SK-N-SH treated with all-trans-retinoic acid at 6 μM for 48 hours (cell line): ENCODE data around the gene PLBD2.

Experiments used
- ATAC-seq: fragments of 200-7000 bp; cut with Tn5 transposase; 3 replicates; pipeline ENCODE4 v1.9.1; 2020; ENCODE audit warnings: mild to moderate bottlenecking, moderate library complexity
- ARNTL ChIP-seq: fragments of 450-650 bp; formaldehyde crosslinking; IDR thresholded peaks from 2 replicates; pipeline ENCODE4 v1.5.0; 2020; ENCODE audit warnings: low read depth, mild to moderate bottlenecking, moderate library complexity, borderline replicate concordance
- BACH2 ChIP-seq: fragments of 250-450 bp; sonication (Bioruptor Pico); IDR thresholded peaks from 2 replicates; pipeline ENCODE4 v1.9.0; 2021; ENCODE audit warnings: mild to moderate bottlenecking, borderline replicate concordance
- CSDC2 ChIP-seq: fragments of 250-450 bp; sonication (Bioruptor Pico); IDR thresholded peaks from 2 replicates; pipeline ENCODE4 v1.5.0; 2020; ENCODE audit warnings: mild to moderate bottlenecking, moderate library complexity
- ESRRG ChIP-seq: fragments of 250-450 bp; sonication (Bioruptor Pico); IDR thresholded peaks from 2 replicates; pipeline ENCODE4 v1.6.1; 2021; ENCODE audit warnings: mild to moderate bottlenecking
- GLIS3 ChIP-seq: fragments of 250-450 bp; sonication (Bioruptor Pico); IDR thresholded peaks from 2 replicates; pipeline ENCODE4 v1.5.0; 2020; ENCODE audit warnings: mild to moderate bottlenecking, moderate library complexity
- ISL1 ChIP-seq: fragments of 250-450 bp; sonication (Bioruptor Pico); IDR thresholded peaks from 2 replicates; pipeline ENCODE4 v2.1.2; 2022; ENCODE audit warnings: mild to moderate bottlenecking, moderate library complexity
- OSR1 ChIP-seq: fragments of 250-450 bp; sonication (Bioruptor Pico); IDR thresholded peaks from 2 replicates; pipeline ENCODE4 v1.8.0; 2022; ENCODE audit warnings: moderate library complexity, mild to moderate bottlenecking, inconsistent platforms
- PPARA ChIP-seq: fragments of 250-450 bp; sonication (Bioruptor Pico); IDR thresholded peaks from 2 replicates; pipeline ENCODE4 v1.5.0; 2020; ENCODE audit warnings: mild to moderate bottlenecking, borderline replicate concordance
- RARB ChIP-seq: fragments of 250-450 bp; sonication (Bioruptor Pico); IDR thresholded peaks from 2 replicates; pipeline ENCODE4 v1.8.0; 2021; ENCODE audit warnings: mild to moderate bottlenecking, moderate library complexity
- TCF4 ChIP-seq: fragments of 250-450 bp; sonication (Bioruptor Pico); IDR thresholded peaks from 2 replicates; pipeline ENCODE4 v1.8.0; 2021; ENCODE audit warnings: mild to moderate bottlenecking, moderate library complexity, borderline replicate concordance
- TOX ChIP-seq: fragments of 250-450 bp; sonication (Bioruptor Pico); IDR thresholded peaks from 2 replicates; pipeline ENCODE4 v1.8.0; 2021; ENCODE audit warnings: mild to moderate bottlenecking, moderate library complexity, borderline replicate concordance
- ZC3H10 ChIP-seq: fragments of 250-450 bp; sonication (Bioruptor Pico); IDR thresholded peaks from 2 replicates; pipeline ENCODE4 v1.5.1; 2021; ENCODE audit warnings: mild to moderate bottlenecking, moderate library complexity
- ZFP3 ChIP-seq: fragments of 250-450 bp; sonication (Bioruptor Pico); IDR thresholded peaks from 2 replicates; pipeline ENCODE4 v1.5.0; 2020; ENCODE audit warnings: mild to moderate bottlenecking, moderate library complexity
- ZFP30 ChIP-seq: fragments of 450-650 bp; formaldehyde crosslinking; IDR thresholded peaks from 2 replicates; pipeline ENCODE4 v1.5.0; 2022; ENCODE audit warnings: mild to moderate bottlenecking, moderate library complexity
- ZNF565 ChIP-seq: fragments of 450-650 bp; formaldehyde crosslinking; conservative IDR thresholded peaks from 2 replicates; pipeline ENCODE4 v1.5.0; 2020; ENCODE audit warnings: low read depth, mild to moderate bottlenecking, moderate library complexity
- ZNF70 ChIP-seq: fragments of 450-650 bp; formaldehyde crosslinking; IDR thresholded peaks from 2 replicates; pipeline ENCODE4 v1.5.0; 2020; ENCODE audit warnings: mild to moderate bottlenecking, moderate library complexity
- ZNF8 ChIP-seq: fragments of 450-650 bp; formaldehyde crosslinking; IDR thresholded peaks from 2 replicates; pipeline ENCODE4 v1.5.0; 2020; ENCODE audit warnings: mild to moderate bottlenecking, moderate library complexity
- TF ChIP-seq, protein P1 (sequence below): fragments of 250-450 bp; sonication (Bioruptor Pico); IDR thresholded peaks from 2 replicates; pipeline ENCODE4 v1.8.0; 2020; ENCODE audit warnings: mild to moderate bottlenecking, moderate library complexity, borderline replicate concordance
- TF ChIP-seq, protein P2 (sequence below): fragments of 250-450 bp; sonication (Bioruptor Pico); IDR thresholded peaks from 2 replicates; pipeline ENCODE4 v1.8.0; 2021; ENCODE audit warnings: low read depth, mild to moderate bottlenecking, moderate library complexity, borderline replicate concordance
- TF ChIP-seq, protein P3 (sequence below): fragments of 250-450 bp; sonication (Bioruptor Pico); IDR thresholded peaks from 2 replicates; pipeline ENCODE4 v1.5.1; 2020; ENCODE audit warnings: low read depth, mild to moderate bottlenecking, moderate library complexity
- TF ChIP-seq, protein P4 (sequence below): fragments of 250-450 bp; sonication (Bioruptor Pico); IDR thresholded peaks from 2 replicates; pipeline ENCODE4 v1.5.0; 2020; ENCODE audit warnings: mild to moderate bottlenecking, moderate library complexity
- TF ChIP-seq, protein P5 (sequence below): fragments of 250-450 bp; sonication (Bioruptor Pico); IDR thresholded peaks from 2 replicates; pipeline ENCODE4 v1.5.1; 2021; ENCODE audit warnings: mild to moderate bottlenecking, moderate library complexity

PLBD2 gene

DNA sequence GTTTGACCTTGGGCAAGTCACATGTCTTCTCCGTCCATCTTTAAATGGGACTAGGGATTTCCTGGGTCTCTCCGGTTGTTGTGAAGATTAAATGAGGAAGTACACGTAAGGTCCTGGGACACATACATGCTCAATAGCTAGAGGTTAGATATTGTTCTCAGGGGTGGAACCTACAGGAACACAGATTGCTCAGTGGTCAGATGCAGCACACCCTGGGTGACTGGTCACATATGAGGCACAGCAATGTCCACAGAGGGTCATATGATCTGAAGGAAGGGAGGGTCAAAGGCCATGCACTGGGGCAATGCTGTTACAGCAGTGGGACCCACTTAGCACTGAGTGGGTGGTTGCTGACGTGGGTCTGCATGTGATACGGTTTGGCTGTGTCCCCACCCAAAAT lies 12.0 kb upstream of the PLBD2 start:
- ATAC-seq, result no peak
- TF ChIP-seq, protein P1, sequence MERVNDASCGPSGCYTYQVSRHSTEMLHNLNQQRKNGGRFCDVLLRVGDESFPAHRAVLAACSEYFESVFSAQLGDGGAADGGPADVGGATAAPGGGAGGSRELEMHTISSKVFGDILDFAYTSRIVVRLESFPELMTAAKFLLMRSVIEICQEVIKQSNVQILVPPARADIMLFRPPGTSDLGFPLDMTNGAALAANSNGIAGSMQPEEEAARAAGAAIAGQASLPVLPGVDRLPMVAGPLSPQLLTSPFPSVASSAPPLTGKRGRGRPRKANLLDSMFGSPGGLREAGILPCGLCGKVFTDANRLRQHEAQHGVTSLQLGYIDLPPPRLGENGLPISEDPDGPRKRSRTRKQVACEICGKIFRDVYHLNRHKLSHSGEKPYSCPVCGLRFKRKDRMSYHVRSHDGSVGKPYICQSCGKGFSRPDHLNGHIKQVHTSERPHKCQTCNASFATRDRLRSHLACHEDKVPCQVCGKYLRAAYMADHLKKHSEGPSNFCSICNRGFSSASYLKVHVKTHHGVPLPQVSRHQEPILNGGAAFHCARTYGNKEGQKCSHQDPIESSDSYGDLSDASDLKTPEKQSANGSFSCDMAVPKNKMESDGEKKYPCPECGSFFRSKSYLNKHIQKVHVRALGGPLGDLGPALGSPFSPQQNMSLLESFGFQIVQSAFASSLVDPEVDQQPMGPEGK, result no peak
- TF ChIP-seq ARNTL (CRISPR knock-in tag), result no peak
- TF ChIP-seq, protein P2, sequence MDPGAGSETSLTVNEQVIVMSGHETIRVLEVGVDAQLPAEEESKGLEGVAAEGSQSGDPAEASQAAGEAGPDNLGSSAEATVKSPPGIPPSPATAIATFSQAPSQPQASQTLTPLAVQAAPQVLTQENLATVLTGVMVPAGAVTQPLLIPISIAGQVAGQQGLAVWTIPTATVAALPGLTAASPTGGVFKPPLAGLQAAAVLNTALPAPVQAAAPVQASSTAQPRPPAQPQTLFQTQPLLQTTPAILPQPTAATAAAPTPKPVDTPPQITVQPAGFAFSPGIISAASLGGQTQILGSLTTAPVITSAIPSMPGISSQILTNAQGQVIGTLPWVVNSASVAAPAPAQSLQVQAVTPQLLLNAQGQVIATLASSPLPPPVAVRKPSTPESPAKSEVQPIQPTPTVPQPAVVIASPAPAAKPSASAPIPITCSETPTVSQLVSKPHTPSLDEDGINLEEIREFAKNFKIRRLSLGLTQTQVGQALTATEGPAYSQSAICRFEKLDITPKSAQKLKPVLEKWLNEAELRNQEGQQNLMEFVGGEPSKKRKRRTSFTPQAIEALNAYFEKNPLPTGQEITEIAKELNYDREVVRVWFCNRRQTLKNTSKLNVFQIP, result no peak

DNA sequence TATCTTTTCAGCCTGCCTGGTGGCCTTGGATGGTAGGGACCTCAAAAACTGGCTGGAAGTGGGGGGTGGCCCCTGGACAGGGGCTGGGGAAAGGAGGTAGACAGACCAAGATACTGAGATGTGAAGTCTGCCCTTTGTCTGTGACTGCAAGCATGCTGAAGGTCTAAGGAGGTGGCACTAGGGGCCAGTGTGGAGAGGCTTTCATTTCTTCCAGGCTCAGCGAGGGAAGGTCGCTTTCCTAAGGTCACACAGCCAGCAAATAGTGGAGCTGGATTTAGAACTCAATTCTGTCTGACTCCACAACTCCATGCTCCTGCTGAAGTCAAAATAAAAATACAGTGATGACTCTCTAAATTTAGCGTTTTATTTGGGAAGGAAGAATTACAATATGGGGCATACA lies 11.3 kb upstream of the PLBD2 start:
- TF ChIP-seq, protein P3, sequence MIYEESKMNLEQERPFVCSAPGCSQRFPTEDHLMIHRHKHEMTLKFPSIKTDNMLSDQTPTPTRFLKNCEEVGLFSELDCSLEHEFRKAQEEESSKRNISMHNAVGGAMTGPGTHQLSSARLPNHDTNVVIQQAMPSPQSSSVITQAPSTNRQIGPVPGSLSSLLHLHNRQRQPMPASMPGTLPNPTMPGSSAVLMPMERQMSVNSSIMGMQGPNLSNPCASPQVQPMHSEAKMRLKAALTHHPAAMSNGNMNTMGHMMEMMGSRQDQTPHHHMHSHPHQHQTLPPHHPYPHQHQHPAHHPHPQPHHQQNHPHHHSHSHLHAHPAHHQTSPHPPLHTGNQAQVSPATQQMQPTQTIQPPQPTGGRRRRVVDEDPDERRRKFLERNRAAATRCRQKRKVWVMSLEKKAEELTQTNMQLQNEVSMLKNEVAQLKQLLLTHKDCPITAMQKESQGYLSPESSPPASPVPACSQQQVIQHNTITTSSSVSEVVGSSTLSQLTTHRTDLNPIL, result no peak
- TF ChIP-seq ZNF565 (CRISPR knock-in tag), result no peak
- TF ChIP-seq OSR1 (CRISPR knock-in tag), result no peak
- TF ChIP-seq ZNF8 (CRISPR knock-in tag), result no peak
- ATAC-seq, result no peak

DNA sequence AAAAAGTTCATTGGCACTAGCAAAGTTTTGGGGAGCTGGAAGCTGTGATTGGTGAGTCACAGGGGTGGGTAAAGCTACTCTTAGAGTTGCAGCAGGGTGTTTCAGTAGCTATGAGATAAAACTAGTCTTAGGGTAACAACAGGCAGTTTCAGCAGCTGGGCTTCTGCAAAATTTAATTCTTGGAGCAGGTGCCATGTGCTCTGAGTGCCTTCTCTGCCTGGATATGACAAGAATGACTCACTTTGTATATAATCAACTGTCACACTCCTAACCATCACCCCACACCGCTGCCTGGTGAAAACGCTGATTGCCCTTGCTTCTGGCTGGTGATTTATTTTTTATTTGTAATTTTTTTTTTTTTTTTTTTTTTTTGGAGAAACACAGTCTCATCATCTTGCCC lies 10.5 kb upstream of the PLBD2 start:
- TF ChIP-seq, protein P3, result no peak
- TF ChIP-seq, protein P4, sequence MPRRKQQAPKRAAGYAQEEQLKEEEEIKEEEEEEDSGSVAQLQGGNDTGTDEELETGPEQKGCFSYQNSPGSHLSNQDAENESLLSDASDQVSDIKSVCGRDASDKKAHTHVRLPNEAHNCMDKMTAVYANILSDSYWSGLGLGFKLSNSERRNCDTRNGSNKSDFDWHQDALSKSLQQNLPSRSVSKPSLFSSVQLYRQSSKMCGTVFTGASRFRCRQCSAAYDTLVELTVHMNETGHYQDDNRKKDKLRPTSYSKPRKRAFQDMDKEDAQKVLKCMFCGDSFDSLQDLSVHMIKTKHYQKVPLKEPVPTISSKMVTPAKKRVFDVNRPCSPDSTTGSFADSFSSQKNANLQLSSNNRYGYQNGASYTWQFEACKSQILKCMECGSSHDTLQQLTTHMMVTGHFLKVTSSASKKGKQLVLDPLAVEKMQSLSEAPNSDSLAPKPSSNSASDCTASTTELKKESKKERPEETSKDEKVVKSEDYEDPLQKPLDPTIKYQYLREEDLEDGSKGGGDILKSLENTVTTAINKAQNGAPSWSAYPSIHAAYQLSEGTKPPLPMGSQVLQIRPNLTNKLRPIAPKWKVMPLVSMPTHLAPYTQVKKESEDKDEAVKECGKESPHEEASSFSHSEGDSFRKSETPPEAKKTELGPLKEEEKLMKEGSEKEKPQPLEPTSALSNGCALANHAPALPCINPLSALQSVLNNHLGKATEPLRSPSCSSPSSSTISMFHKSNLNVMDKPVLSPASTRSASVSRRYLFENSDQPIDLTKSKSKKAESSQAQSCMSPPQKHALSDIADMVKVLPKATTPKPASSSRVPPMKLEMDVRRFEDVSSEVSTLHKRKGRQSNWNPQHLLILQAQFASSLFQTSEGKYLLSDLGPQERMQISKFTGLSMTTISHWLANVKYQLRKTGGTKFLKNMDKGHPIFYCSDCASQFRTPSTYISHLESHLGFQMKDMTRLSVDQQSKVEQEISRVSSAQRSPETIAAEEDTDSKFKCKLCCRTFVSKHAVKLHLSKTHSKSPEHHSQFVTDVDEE (CRISPR knock-in tag), result no peak
- no peak for TF ChIP-seq GLIS3 (CRISPR knock-in tag)
- no peak for TF ChIP-seq RARB (CRISPR knock-in tag)
- no peak for TF ChIP-seq ZNF70 (CRISPR knock-in tag)
- TF ChIP-seq ARNTL (CRISPR knock-in tag), result no peak
- TF ChIP-seq TCF4 (CRISPR knock-in tag), result no peak
- TF ChIP-seq ZNF565 (CRISPR knock-in tag), result no peak
- no peak for TF ChIP-seq OSR1 (CRISPR knock-in tag)
- no peak for TF ChIP-seq ESRRG (CRISPR knock-in tag)
- no peak for TF ChIP-seq ZC3H10 (CRISPR knock-in tag)
- TF ChIP-seq CSDC2 (CRISPR knock-in tag), result no peak
- TF ChIP-seq TOX (CRISPR knock-in tag), result no peak
- no peak for TF ChIP-seq ZNF8 (CRISPR knock-in tag)
- TF ChIP-seq ZFP30, result no peak
- no peak for TF ChIP-seq ISL1
- TF ChIP-seq BACH2, result no peak
- ATAC-seq, result no peak

DNA sequence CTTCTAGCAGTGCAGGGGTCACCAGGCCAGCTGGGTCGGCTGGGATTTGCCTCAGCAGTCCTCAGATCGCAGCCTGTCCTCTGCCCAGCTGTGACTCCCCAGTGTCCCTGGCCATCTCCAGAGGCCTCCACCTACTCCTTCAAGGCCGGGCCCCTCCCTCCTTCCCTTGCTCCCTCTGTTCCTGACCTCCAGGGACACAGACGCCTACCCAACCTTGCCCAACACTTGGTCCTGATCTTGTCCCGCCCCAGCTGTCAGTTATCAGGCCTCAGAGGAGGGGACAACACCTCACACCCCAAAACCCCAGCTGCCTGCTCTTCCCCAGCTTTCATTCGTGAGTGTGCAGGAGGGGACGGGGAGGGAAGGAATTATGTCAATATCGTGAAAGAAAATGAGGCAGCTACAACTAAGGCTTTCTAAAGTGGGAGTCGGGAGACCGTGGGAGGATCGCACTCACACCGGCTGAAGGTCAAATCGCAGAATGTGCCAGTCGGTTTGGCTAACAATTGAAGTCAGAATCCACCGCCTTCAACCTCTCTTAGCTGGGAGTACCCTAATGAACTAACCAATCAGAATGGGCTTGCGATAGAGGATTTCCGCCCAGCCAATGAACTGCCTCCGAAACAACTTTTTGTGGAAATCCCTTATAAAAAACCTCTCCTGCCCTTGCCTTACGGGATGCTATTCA lies 9.4 kb upstream of the PLBD2 start:
- no peak for ATAC-seq
- TF ChIP-seq TOX (CRISPR knock-in tag), result no peak
- no peak for TF ChIP-seq CSDC2 (CRISPR knock-in tag)
- no peak for TF ChIP-seq GLIS3 (CRISPR knock-in tag)
- TF ChIP-seq ZFP3, result no peak
- no peak for TF ChIP-seq ISL1
- TF ChIP-seq, protein P5, sequence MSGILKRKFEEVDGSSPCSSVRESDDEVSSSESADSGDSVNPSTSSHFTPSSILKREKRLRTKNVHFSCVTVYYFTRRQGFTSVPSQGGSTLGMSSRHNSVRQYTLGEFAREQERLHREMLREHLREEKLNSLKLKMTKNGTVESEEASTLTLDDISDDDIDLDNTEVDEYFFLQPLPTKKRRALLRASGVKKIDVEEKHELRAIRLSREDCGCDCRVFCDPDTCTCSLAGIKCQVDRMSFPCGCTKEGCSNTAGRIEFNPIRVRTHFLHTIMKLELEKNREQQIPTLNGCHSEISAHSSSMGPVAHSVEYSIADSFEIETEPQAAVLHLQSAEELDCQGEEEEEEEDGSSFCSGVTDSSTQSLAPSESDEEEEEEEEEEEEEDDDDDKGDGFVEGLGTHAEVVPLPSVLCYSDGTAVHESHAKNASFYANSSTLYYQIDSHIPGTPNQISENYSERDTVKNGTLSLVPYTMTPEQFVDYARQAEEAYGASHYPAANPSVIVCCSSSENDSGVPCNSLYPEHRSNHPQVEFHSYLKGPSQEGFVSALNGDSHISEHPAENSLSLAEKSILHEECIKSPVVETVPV, result no peak
- TF ChIP-seq BACH2, result no peak
- no peak for TF ChIP-seq RARB (CRISPR knock-in tag)
- TF ChIP-seq ZNF8 (CRISPR knock-in tag), result no peak
- no peak for TF ChIP-seq PPARA
- TF ChIP-seq ZNF565 (CRISPR knock-in tag), result no peak
